MM.1S (cell line): ENCODE data around the gene EFL1.

ENCODE experiments used
- CTCF ChIP-seq: fragments of 300-600 bp; sonication (generic); IDR thresholded peaks from 2 replicates; pipeline ENCODE4 v1.5.1; 2016; ENCODE audit warnings: antibody characterized with exemption, low read length, mixed read lengths
- EZH2 ChIP-seq: fragments of 300-600 bp; sonication (generic); optimal IDR thresholded peaks from 2 replicates; pipeline ENCODE3; 2017; ENCODE audit warnings: low read depth, mild to moderate bottlenecking, antibody characterized with exemption, low read length, mixed read lengths

GRCh38 chr15:82129149-82129692 lies 133.3 kb downstream of the EFL1 start:
- TF ChIP-seq CTCF (no peak), EZH2 (no peak)
